ENCODE measurements around the gene CGB8. TPM values are rescaled to one million over a fixed set of nuclear protein-coding genes. Genes with fewer than 3 reads are reported as not detected.

CGB8 gene
- total and polyA plus RNA-seq, 2 of the 8 experiments (the other 6 are each of a cell fraction or from before 2014, with no cell fraction given) = 0.09 TPM; not detected in 1

GRCh38 chr19:49059053-49059452 is 10.1 kb upstream of the CGB8 start (continued):
- no peak for TF ChIP-seq CHD7 (IDR thresholded peaks at IDR 0.05; ENCODE audit: insufficient replicate concordance, low read length)
- no peak for TF ChIP-seq JUND (IDR thresholded peaks at IDR 0.05; ENCODE audit: low read length)
- no peak for TF ChIP-seq BCL11A (IDR thresholded peaks at IDR 0.05; ENCODE audit: low read depth in 2 of 2, low read length in 2 of 2)
- TF ChIP-seq SAP30 (IDR thresholded peaks at IDR 0.05; ENCODE audit: insufficient read depth, insufficient replicate concordance, low read length) = no peak

Data from H1 (cell line).